ENCODE data around the gene RSRC1. TPM values are rescaled to one million over a fixed set of nuclear protein-coding genes. Genes with fewer than 3 reads are reported as not detected.
"Not testable (repeated sequence)": the region's sequence is repeated elsewhere in the genome, so short reads cannot be mapped to it uniquely, and the experiment has no call there.

The RSRC1 gene
- total and polyA plus RNA-seq, 7 donors: 12.9 to 27.2 (median 19.7) TPM

DNA sequence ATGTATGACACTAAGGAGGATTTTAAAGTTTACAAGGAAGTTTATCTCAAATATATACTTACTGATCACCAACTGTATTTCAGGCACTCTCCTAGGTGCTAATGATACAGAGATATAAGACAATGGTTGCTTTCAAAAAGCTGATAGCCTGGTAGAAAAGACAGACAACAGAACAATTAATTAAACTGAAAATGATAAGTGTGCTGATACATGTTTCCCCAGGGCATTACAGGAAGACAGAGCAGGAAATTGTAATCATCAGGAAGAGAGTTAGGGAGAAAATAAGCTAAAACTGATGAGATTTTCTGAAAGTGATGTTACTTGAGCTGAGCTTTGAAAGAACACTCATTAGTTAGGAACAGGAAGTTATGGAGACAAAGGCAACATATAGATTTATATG lies 229.7 kb downstream of the RSRC1 start:
- Histone ChIP-seq H3K27ac (no peak overlapping the region), H3K27me3 (ENCODE audit: insufficient read depth in 3 of 3, low read length in 2 of 3) (no peaks in the 10 kb centered on the region), H3K4me1 (no peaks in the 10 kb centered on the region), H3K36me3 (ENCODE audit: insufficient read depth in 1 of 2, low read depth in 1 of 2) (no peaks in the 10 kb centered on the region), H3K4me3 (no peak overlapping the region), H3K9me3 (no peaks in the 10 kb centered on the region)
- no peak for DNase-seq
- TF ChIP-seq, protein P1, sequence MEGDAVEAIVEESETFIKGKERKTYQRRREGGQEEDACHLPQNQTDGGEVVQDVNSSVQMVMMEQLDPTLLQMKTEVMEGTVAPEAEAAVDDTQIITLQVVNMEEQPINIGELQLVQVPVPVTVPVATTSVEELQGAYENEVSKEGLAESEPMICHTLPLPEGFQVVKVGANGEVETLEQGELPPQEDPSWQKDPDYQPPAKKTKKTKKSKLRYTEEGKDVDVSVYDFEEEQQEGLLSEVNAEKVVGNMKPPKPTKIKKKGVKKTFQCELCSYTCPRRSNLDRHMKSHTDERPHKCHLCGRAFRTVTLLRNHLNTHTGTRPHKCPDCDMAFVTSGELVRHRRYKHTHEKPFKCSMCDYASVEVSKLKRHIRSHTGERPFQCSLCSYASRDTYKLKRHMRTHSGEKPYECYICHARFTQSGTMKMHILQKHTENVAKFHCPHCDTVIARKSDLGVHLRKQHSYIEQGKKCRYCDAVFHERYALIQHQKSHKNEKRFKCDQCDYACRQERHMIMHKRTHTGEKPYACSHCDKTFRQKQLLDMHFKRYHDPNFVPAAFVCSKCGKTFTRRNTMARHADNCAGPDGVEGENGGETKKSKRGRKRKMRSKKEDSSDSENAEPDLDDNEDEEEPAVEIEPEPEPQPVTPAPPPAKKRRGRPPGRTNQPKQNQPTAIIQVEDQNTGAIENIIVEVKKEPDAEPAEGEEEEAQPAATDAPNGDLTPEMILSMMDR (IDR thresholded peaks at IDR 0.05): no peak
- ATAC-seq: no peak
- intact Hi-C loops (cut with DNase I): no loop called here

DNA sequence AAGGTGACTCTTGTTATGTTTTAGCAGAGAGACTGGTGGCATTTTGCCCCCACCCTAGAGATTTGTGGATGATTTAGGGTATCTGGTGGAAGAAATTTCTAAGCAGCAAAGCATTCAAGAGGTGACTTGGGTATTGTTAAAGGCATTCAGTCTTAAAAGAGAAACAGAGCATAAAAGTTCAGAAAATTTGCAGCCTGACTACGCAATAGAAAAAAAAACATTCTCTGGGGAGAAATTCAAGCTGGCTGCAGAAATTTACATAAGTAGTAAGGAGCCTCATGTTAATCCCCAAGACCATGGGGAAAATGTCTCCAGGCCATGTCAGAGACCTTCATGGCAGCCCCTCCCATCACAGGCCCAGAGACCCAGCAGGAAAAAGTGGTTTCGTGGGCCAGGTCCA lies 231.1 kb downstream of the RSRC1 start:
- H3K27me3 ChIP-seq (ENCODE audit: insufficient read depth in 3 of 3, low read length in 2 of 3); H3K4me1 ChIP-seq; intact Hi-C loops (cut with DNase I); H3K27ac ChIP-seq; DNase-seq; ATAC-seq; H3K4me3 ChIP-seq; H3K9me3 ChIP-seq; H3K36me3 ChIP-seq (ENCODE audit: insufficient read depth in 1 of 2, low read depth in 1 of 2): not testable (repeated sequence)
- WGBS, 3 donors: 94 to 98% (median 98%) methylated on average over 2 of the region's 2 CpGs

DNA sequence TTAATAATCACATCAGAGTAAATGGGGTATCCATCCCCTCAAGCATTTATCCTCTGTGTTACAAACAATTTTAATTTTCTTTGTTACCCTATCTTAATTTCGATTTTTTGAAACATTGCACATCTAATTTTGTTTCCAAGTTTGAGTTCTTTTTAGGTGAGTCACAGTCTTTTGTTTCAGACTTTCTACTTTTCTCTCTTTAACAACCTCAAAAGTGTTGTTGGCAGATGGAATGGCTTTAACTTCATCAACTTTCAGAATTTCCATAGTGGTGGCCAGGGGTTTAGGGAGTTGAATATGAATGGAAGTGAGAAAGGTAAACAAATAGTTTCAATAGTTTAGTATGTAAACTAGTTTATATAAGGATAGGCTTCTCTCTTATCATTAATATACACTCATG lies 238.1 kb downstream of the RSRC1 start:
- Histone ChIP-seq H3K36me3 (ENCODE audit: insufficient read depth in 1 of 2, low read depth in 1 of 2) (no peaks in the 10 kb centered on the region), H3K9me3 (no peaks in the 10 kb centered on the region), H3K27ac (no peak overlapping the region), H3K27me3 (ENCODE audit: insufficient read depth in 3 of 3, low read length in 2 of 3) (no peaks in the 10 kb centered on the region), H3K4me1 (no peaks in the 10 kb centered on the region), H3K4me3 (no peak overlapping the region)
- TF ChIP-seq, protein P1 (IDR thresholded peaks at IDR 0.05): no peak
- DNase-seq (no peak), ATAC-seq (no peak)
- 31 to 63% (median 49%) methylated on average over 1 of the region's 1 CpG for WGBS, 3 donors
- intact Hi-C loops (cut with DNase I): no loop called here

DNA sequence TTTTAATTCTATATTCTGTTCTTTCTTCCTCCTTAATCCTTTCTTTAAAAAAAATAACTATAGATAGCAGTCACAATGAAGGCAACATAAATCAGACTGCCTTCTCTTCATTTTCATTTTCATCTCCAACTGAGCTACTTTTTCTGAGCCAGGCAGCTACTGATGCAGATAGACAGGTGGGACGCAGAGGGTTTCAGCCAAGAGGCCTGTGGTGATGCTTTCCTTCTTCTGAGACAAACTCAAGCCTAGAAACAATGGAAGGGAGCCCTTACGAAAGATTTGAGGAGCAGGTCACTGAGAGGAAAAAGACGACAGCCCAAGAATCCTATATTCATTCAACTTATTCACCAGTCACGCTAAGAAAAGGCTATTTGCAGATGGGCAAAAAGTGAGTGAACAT lies 241.1 kb downstream of the RSRC1 start:
- Histone ChIP-seq H3K27me3 (ENCODE audit: insufficient read depth in 3 of 3, low read length in 2 of 3) (no peaks in the 10 kb centered on the region), H3K27ac (no peak overlapping the region), H3K36me3 (ENCODE audit: insufficient read depth in 1 of 2, low read depth in 1 of 2) (no peaks in the 10 kb centered on the region), H3K9me3 (no peaks in the 10 kb centered on the region), H3K4me1 (peaks cover 2% of the 10 kb centered on the region), H3K4me3 (no peak overlapping the region)
- WGBS, 3 donors: 88 to 91% (median 90%) methylated on average over 4 of the region's 4 CpGs
- intact Hi-C loops (cut with DNase I): no loop called here
- DNase-seq: no peak
- TF ChIP-seq, protein P1 (IDR thresholded peaks at IDR 0.05): no peak
- no peak for ATAC-seq

DNA sequence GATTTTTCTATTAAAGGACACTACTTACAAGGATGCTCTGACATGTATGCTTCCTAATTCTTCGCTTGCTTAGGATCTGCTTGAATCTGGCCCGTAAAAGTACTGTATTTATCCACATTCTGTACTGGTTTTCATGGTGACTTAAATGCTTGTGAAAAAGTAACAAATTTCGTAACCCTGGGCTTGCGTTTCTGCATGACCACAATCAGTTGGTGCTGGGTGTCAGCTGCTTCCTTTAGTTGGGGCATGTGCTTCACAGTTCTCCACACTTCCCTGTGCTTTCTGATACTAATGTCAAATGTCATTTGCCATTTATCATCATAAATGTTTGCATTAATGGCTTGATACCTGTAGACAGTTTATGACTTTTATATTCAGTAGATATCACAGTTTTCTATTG lies 242.7 kb downstream of the RSRC1 start:
- Histone ChIP-seq H3K27ac (no peak overlapping the region), H3K9me3 (no peaks in the 10 kb centered on the region), H3K36me3 (ENCODE audit: insufficient read depth in 1 of 2, low read depth in 1 of 2) (no peaks in the 10 kb centered on the region), H3K4me3 (no peak overlapping the region), H3K27me3 (ENCODE audit: insufficient read depth in 3 of 3, low read length in 2 of 3) (no peaks in the 10 kb centered on the region), H3K4me1 (peaks cover 6% of the 10 kb centered on the region)
- DNase-seq (no peak), ATAC-seq (no peak)
- intact Hi-C loops (cut with DNase I): no loop called here
- TF ChIP-seq, protein P1 (IDR thresholded peaks at IDR 0.05): no peak
- 62 to 69% (median 65%) methylated on average over 4 of the region's 4 CpGs for WGBS, 3 donors
